HG03558 (cell line): Measurements from ENCODE around the gene RWDD3.

ENCODE experiments used
- ATAC-seq: cut with Tn5 transposase; IDR thresholded peaks from one replicate; pipeline ENCODE4 v1.9.1; 2021; ENCODE audit warnings: moderate number of reproducible peaks; ENCODE audit not compliant: unreplicated experiment; ENCODE audit errors: extremely low read depth

The RWDD3 gene

DNA sequence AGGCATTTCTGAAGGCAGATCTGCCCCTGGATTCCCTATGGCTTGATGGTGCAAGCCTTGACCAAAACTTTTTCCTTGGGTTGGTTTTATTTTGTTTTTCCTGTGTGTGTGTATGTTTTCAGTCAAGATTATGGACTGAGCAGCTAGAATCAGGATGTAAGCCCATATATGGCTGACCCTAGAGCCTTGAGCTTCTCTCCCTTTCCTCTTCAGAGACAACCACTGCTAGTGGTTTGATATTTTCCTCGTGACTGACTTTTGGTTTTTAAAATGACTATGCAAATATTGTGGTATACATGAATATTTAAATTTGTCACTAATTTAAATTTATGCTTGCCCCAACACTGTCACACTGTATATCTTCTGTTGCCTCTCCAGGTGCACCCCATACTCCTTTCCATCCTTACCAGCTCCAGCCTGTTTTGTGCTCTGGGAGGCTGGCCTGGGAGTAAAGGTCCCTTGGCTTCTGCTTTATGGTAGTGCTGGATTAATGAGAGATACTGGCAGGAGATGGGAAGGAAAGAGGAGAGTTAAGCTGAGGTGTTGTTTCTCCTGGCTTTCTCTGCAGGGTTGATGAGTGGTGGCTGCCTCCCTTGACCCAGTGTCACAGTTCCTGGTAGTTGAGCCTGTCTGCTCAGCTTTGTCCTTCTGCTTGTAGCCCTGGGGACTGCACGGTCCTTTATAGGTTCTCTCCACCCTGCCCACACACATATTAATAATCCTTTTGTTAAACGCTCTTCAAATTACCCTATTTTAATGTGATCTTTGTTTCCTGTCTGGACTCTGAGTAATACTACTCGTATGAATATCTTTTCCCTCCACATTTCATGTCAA lies 44.4 kb downstream of the RWDD3 start:
- ATAC-seq: peak; percentile 61

GRCh38 chr1:95281781-95282517 lies 47.9 kb downstream of the RWDD3 start:
- ATAC-seq: no peak

DNA sequence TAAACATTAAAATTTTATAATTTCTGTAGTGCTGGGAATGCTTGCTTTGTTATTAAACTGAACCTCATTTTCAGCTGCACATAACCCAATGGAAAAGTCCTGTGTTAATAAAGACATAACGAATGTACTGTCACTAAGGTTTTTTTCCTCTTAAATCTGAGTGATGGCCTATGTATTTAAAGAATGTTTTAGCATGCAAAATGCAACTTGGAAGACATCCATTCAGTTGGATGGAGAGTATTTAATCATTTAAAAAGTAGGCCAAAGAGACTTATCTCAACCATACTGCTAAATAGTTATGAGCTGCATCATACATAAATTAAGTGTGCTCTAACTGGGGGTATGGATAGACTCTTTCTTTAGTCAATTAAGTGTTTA lies 48.5 kb downstream of the RWDD3 start:
- no peak for ATAC-seq

DNA sequence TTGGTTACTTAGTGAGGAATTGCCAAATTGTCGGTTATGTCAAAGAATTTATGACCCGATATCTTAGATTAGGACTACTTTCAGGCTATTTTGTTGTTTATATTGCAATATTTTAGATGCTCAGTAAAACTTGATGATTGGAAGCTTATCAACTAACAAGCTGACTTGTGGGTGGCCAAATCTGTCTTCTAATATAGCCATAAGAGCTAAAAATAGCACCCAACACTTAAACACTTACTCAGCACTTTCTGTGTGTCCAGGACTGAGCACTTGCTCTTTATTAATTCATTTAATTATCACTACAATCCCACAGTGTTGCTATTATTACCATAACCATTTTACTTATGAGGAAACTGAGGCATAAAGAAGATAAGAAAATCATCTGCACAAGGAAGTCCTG lies 50.4 kb downstream of the RWDD3 start:
- no peak for ATAC-seq

DNA sequence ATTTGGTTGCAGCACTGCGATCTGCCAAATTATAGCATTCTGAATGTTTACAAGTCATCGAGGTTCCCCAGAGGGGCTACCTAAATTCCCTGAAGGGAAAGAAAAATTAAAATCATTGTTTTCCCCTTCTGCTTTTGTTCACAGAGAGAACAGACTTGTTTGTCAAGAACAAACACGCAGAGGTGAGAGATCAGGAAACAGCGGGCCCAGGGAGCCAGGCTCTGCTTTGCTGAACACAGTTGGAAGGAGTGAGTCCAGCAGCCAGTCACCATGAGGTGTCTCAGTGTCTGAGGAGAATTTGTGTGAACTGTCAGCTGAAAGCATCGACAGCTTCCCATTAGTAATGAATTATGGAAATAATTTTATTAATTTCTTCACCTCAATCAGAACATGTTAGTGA lies 52.5 kb downstream of the RWDD3 start:
- ATAC-seq: no peak

DNA sequence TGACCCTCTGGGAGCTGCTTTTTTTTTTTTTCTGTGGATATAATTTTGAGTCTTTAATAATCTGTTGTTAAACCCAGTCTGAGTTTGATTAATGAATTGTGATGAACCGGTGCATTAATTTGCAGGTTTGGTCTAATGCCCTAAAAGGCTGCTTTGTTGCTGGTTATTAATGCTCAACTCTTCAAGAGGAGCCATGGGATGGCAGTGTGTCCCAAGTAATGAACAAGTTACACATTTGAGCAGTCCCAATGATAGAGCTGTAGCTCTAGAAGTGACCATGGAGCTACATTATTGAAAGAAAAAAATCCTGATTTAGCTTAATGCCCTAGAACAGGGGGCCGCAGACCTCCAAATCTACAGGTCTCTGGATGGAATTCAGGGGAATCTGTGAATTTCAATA lies 53.1 kb downstream of the RWDD3 start:
- no peak for ATAC-seq

DNA sequence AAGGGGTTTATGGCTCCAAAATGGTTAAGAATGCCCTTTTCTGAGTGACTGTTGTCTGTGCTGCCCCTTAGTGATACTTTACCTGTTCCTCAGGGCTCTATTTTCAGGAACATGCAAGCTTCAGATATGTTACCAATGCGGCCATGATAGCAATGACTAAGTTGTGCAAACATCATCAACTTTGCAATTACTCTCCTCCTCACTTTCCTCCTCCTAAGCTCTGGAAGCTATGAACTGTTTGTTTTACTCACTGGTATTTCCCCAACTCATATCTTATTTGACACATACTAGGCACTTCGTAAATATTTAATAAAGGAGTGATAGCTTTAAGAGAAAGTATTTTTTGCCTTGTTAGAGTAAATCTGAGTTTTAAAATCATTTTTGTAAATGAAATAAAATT lies 53.8 kb downstream of the RWDD3 start:
- no peak for ATAC-seq
